PC-3 (cell line): Measurements from ENCODE around the gene HMG20A.

Experiments used
- CTCF ChIP-seq: fragments of 300-600 bp; sonication (generic); conservative IDR thresholded peaks from 2 replicates; pipeline ENCODE4 v1.5.1; 2017; ENCODE audit warnings: antibody characterized with exemption, low read depth, mild to moderate bottlenecking, low read length
- EZH2 ChIP-seq: fragments of 300-600 bp; sonication (generic); IDR thresholded peaks from one replicate; pipeline ENCODE4 v1.6.1; 2017; ENCODE audit warnings: antibody characterized with exemption, mild to moderate bottlenecking, low read length; ENCODE audit not compliant: unreplicated experiment
- EZH2phosphoT487 ChIP-seq: fragments of 300-600 bp; sonication (generic); IDR thresholded peaks from 2 replicates; pipeline ENCODE4 v1.6.1; 2018; ENCODE audit warnings: mild to moderate bottlenecking, antibody characterized with exemption, low read length, borderline replicate concordance

GRCh38 chr15:77521206-77521605, 100.5 kb downstream of the HMG20A start:
- no peak for TF ChIP-seq CTCF
- no peak for TF ChIP-seq EZH2
- no peak for TF ChIP-seq EZH2phosphoT487
